Fibroblast of villous mesenchyme (primary cell): Measurements from ENCODE around the gene MBNL3. TPM values are rescaled to one million over a fixed set of nuclear protein-coding genes. Genes with fewer than 3 reads are reported as not detected.

ENCODE experiments used
- DNase-seq: peaks from one replicate; pipeline ENCODE4 v3.0.0-alpha.2; 2010; ENCODE audit warnings: low read depth
- H3K4me3 ChIP-seq: 2 replicates; pipeline ENCODE4 v1.5.1; 2011; ENCODE audit warnings: low read depth, mild to moderate bottlenecking, low read length
- CTCF ChIP-seq: IDR thresholded peaks from 2 replicates; pipeline ENCODE4 v1.5.1; 2012; ENCODE audit warnings: low read depth, mild to moderate bottlenecking, low read length; ENCODE audit not compliant: insufficient read depth
- total RNA-seq: library from RNA; depleted of rRNA; stranded (reverse); fragments of >200 nt; gene quantifications from 2 replicates; pipeline ENCODE4 v1.2.3, GENCODE V29; 2012

Gene MBNL3
- total RNA-seq, 1 donor, result 4.3 TPM

GRCh38 chrX:132428896-132429295, 59.9 kb downstream of the MBNL3 start:
- no peak for DNase-seq
- no peak overlapping the region for H3K4me3 ChIP-seq
- no peak for TF ChIP-seq CTCF

- TF ChIP-seq CTCF, result no peak
- peak; percentile 89 for DNase-seq
- H3K4me3 ChIP-seq, result no peak overlapping the region
These were observed 62.0 kb downstream of the MBNL3 start for GRCh38 chrX:132426695-132427281.

- no peak for DNase-seq
- H3K4me3 ChIP-seq, result no peak overlapping the region
- no peak for TF ChIP-seq CTCF
These were observed 63.0 kb downstream of the MBNL3 start for GRCh38 chrX:132425744-132426318.

- DNase-seq, result no peak
- no peak for TF ChIP-seq CTCF
- H3K4me3 ChIP-seq, result no peak overlapping the region
These were observed 65.5 kb downstream of the MBNL3 start for GRCh38 chrX:132423323-132423722.

- no peak overlapping the region for H3K4me3 ChIP-seq
- no peak for DNase-seq
- no peak for TF ChIP-seq CTCF
These were observed 73.8 kb downstream of the MBNL3 start for GRCh38 chrX:132415012-132415411.

- no peak overlapping the region for H3K4me3 ChIP-seq
- no peak for TF ChIP-seq CTCF
- no peak for DNase-seq
These were observed 74.4 kb downstream of the MBNL3 start for GRCh38 chrX:132414404-132414803.

GRCh38 chrX:132413459-132413858, 75.4 kb downstream of the MBNL3 start:
- TF ChIP-seq CTCF, result no peak
- H3K4me3 ChIP-seq, result no peak overlapping the region
- no peak for DNase-seq
